ENCODE data around the gene G6PC3.
"Not testable (repeated sequence)": the region's sequence is repeated elsewhere in the genome, so short reads cannot be mapped to it uniquely, and the experiment has no call there.

G6PC3 gene, protein sequence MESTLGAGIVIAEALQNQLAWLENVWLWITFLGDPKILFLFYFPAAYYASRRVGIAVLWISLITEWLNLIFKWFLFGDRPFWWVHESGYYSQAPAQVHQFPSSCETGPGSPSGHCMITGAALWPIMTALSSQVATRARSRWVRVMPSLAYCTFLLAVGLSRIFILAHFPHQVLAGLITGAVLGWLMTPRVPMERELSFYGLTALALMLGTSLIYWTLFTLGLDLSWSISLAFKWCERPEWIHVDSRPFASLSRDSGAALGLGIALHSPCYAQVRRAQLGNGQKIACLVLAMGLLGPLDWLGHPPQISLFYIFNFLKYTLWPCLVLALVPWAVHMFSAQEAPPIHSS

DNA sequence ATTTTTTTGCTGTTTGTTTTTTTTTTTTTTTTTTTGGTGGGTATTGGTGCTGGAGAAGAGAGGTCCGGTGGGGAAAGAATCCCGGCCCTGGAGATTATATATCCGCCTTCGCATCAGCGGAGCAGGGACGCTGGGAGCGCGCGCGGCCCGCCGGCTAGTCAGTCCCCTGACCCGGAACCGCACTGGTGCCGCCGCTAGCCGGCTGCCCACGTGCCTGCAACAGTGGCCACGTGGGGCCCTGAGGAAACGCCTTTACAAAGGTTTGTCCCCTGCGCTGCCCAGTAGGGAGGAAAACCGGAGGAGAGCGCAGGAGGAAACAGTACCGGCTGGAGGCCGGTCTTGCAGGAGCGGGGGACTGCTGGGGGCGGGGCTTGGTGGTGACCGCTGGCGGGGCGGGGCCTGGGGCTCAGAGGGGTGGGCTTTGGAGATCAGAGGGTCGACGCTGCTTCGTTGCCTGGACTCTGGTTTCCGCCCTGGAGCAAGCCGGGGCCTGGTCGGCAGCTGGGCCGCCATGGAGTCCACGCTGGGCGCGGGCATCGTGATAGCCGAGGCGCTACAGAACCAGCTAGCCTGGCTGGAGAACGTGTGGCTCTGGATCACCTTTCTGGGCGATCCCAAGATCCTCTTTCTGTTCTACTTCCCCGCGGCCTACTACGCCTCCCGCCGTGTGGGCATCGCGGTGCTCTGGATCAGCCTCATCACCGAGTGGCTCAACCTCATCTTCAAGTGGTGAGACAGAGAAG, at the start of gene G6PC3:
G6PC3 (plus strand) TSS at position 281 of the 743 bp plus-strand sequence; CDS start at position 512, 231 bp downstream.
- peak; percentile 98 for DNase-seq (ENCODE audit: low spot score)

GRCh38 chr17:44021227-44021626, 49.3 kb upstream of the G6PC3 start:
- DNase-seq (ENCODE audit: low spot score), result not testable (repeated sequence)

DNA sequence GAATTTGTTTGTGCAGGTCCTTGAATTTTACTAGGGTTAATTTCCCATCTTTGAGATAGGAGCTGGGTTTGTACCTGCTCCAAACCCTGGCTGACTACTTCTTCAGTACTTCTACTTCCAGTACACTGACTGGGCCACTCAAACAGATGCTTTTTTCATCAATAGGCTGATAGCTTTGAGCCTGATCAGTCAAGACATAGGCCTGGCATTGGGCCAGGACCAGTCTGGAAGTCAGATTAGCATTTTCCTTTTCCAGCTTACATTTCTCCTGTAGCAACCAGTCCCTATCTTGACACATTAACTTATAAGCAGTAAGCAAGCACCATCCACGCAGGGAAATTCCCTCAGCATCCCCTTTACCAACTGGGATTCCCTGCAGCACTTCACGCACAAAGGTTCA, 48.3 kb upstream of the G6PC3 start:
- no peak for DNase-seq (ENCODE audit: low spot score)

DNA sequence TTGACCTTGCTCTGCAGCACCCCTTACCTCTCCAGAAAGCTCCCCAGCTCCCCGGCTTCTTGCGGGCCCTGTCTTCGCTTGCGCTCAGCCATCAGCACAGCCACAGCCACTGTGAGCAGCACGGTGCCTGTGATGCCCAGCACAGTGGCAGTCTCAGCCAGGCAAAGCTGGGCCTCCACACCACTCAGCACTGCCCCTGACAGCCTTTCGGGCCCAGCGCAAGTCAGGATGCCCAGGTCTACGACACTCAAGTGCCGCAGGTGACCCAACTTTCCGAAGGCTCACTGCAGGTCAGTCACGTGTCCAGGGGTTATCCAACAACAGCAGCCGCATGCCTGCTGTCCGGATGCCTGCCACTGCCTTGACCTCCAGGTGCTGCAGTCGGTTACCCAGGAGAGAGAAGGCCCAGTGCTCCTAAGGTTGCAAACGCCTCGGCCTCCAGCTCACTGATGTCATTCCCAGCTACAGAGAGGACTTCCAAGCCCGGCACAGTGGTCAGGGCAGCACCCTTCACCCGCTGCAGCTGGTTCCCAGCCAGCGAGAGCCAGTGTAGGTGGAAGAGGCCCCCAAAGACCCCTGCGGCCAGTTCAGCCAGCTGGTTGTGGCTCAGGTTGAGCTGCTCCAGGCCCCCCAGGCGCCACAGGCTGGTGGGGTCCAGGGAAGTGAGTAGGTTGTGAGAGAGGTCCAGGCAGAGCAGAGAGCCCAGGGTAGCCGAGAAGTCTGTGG, 46.8 kb upstream of the G6PC3 start:
- no peak for DNase-seq (ENCODE audit: low spot score)

- DNase-seq (ENCODE audit: low spot score), result no peak
These were observed 46.3 kb upstream of the G6PC3 start for GRCh38 chr17:44024271-44024663.

DNA sequence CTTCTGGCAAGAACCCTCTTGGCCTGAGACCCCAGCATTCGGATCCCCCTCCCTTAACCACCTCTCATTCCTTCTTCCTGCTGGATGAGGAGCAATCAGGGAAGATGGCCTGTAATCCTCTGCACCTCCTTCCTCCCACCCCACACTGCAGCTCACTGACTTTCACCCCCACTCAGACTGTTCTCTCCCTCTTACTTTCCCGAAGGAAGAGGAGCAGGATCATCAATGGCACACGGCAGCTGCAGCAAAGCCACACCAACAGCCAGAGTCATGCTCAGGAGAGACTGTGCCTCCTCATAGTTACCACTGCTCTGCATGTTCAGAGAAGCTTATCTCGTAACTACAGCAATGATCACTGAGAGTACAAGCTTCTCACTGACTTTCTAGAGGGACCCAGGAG, 45.7 kb upstream of the G6PC3 start:
- no peak for DNase-seq (ENCODE audit: low spot score)

- DNase-seq (ENCODE audit: low spot score), result no peak
These were observed 40.8 kb upstream of the G6PC3 start for GRCh38 chr17:44029736-44030135.

- DNase-seq (ENCODE audit: low spot score), result no peak
These were observed 40.1 kb upstream of the G6PC3 start for GRCh38 chr17:44030482-44030881.

DNA sequence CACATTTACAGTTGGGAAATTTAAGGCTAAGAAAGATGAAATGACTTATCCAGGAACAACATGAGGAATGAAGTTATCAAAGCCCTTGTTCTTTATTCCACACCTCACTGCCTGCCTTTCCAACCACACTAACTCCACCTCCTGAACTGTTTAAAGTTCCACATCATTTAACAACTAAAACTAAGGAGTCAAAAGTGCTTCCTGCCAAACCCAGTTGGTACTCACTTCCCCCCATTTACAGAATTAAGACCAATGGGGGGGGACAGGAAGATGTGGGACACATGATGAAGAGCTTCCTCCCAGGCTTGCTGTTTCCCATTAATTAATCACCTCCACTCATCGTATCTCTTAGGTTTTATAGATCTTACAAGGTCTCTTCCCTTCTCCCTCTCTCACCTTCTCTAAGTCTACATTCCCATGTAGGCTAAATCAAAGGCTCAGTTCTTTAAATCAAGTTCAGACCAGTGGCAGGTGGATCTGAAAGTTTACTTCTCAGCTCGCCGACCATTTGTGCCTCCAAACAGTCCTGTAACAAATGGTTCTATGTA, 36.6 kb upstream of the G6PC3 start:
- DNase-seq (ENCODE audit: low spot score), result no peak

GRCh38 chr17:44034688-44035087, 35.8 kb upstream of the G6PC3 start:
- DNase-seq (ENCODE audit: low spot score), result not testable (repeated sequence)

DNA sequence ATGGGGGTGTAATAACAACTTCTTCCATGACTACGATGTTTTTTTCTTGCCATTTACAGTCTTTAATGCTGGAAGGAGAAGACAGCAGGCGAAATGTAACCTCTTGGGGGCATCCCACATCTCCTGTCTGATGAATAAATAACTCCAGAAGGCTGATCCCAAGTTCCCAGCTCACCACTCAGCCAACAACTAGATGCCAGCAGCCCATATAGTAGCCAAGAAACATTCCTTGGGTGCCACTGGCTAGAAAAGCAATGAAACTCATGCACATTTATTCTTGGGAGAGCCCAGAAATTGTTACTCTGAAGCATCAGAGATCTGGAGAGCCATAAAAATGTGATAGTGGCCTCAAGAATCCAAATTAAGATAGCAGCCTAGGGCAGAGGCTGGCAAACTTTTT, 33.1 kb upstream of the G6PC3 start:
- DNase-seq (ENCODE audit: low spot score), result no peak

GRCh38 chr17:44038604-44039011, 31.9 kb upstream of the G6PC3 start:
- DNase-seq (ENCODE audit: low spot score), result no peak

DNA sequence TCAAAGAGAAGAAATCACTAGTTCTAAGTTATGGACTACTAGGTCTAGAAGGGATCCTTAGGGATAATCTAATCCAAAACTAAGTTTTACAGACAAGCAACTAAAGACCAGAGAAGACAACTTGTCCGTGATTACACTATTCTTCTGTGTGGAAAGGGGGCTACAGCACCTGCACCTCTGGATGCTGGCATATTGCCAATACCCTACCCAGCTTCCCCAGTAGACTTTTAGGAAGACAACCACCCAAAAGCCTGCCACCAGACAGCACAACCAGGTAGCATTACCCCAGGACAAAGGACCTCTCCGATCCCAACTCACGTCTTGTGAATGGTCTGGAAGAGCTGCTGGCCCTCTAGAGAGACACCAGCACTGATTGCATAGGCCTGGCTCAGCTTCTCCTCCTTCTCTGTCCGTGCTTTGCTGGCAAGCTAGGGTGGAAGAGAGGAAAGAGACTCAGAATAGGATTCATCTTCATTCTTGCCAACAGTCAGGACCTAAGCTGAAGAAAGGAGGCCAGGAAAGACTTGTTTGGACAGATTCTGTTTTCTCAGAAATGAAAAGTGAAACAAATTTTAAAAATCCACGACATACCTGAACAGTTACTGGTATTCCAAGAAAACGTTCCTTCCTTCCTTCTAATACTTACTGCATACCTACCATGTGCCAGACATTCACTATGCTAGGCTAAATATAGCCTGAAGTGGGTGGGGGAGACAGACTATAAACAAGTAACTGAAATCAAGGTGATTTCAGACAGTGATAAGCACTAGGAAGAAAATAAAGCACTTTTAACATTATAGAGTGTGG, 30.5 kb upstream of the G6PC3 start:
- no peak for DNase-seq (ENCODE audit: low spot score)

DNA sequence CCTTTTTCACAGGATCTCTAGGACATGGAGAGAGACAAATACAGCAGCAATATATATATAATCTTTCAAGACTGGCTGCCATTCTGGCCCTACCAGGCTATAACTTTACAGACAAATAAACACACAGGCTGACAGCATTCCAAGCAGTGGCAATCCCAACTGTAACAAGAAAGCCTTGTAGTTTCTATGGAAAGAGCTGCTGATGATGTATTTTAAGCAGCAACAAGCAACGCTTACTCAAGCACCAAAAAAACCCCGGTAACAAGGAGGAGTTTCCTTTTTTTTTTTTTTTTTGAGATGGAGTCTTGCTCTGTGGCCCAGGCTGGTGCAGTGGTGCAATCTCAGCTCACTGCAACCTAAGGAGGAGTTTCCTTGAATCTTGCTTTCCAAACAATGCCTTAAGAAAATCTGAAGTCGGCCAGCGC, 27.3 kb upstream of the G6PC3 start:
- DNase-seq (ENCODE audit: low spot score), result no peak

DNA sequence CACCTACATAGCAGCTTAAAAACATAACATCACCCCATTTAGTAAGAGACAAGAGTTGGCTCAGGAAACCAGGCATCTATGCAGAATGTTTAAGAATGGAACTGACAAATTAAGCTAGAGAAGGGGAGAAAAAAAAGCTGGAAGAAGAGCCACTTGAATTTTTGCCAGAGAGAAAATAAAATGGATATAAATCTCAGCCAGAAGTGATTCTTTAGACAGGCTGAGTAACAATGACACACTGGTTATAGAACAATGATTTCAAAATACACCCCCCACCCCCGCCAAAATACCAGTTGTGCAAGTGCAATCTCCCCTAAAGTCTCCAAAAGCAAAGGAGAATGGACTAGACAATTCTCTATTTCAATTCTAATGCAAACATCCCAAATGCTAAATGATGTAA, 26.5 kb upstream of the G6PC3 start:
- no peak for DNase-seq (ENCODE audit: low spot score)

GRCh38 chr17:44045486-44045885, 25.0 kb upstream of the G6PC3 start:
- no peak for DNase-seq (ENCODE audit: low spot score)

DNA sequence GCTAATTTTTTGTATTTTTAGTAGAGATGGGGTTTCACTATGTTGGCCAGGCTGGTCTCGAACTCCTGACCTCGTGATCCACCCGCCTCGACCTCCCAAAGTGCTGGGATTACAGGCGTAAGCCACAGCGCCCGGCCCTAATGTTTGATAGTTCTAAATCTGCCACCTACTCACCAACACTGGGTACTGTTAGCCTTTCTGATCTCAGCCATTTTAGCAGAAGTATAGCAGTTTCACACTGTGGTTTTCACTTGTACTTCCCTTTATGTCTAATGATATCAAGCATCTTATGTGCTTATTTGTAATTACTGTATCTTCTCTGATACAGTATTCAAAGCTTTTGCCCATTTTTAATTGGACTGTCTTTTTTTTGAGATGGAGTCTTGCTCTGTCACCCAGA, 23.6 kb upstream of the G6PC3 start:
- DNase-seq (ENCODE audit: low spot score), result not testable (repeated sequence)

- DNase-seq (ENCODE audit: low spot score), result no peak
These were observed 21.1 kb upstream of the G6PC3 start for GRCh38 chr17:44049294-44050060.

DNA sequence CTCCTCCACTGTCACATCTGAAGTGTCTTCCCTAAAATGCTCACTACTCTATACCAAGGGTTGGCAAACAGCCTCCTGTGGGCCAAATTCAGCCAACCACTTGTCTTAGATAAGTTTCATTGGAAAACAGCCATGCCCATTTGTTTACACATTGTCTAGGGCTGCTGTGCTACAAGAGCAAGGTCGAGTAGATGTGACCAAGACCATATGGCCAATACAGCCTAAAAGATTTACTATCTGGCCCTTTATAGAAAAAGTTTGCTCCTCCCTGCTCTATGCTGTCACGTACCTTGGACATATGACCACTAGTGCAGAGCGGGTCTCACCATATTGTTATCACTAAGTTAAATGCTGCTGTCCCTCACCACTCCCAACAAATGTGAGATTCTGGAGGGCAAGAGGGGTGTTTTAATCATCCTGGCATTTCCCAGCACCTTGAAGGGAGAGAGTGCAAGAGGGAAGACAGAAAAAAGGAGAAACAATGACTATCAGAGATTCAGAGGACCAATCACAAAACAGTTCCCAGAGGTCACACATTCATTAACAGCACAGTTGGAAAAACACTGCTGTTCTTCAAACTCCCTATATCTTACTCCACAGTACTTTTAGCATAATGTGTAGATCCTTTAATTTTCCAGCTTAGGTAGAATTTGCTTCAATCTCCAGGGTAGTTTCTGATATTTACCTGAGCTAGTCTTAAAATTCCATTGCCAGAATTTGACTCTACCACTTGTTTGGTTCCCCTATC, 17.2 kb upstream of the G6PC3 start:
- no peak for DNase-seq (ENCODE audit: low spot score)

Measured in SW480 (cell line).